ENCODE results near the gene MPHOSPH6.
"Not testable (repeated sequence)": the region's sequence is repeated elsewhere in the genome, so short reads cannot be mapped to it uniquely, and the experiment has no call there.

Gene MPHOSPH6

GRCh38 chr16:82169861-82170845 lies at the start of gene MPHOSPH6:
MPHOSPH6 (minus strand) TSS chr16:82170224; CDS start chr16:82170175, 49 bp downstream.
- DNase-seq: peak; percentile 78 to 85

GRCh38 chr16:82219298-82219697 lies 49.3 kb upstream of the MPHOSPH6 start:
- DNase-seq: no peak

DNA sequence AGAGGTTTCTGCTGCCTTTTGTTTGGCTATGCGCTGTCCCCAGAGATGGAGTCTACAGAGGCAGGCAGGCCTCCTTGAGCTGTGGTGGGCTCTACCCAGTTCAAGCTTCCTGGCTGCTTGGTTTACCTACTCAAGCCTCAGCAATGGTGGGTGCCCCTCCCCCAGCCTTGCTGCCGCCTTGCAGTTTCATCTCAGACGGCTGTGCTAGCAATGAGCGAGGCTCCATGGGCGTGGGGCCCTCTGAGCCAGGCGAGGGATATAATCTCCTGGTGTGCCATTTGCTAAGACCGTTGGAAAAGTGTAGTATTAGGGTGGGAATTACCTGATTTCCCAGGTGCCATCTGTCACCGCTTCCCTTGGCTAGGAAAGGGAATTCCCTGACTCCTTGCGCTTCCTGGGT lies 39.3 kb upstream of the MPHOSPH6 start:
- not testable (repeated sequence) for DNase-seq

DNA sequence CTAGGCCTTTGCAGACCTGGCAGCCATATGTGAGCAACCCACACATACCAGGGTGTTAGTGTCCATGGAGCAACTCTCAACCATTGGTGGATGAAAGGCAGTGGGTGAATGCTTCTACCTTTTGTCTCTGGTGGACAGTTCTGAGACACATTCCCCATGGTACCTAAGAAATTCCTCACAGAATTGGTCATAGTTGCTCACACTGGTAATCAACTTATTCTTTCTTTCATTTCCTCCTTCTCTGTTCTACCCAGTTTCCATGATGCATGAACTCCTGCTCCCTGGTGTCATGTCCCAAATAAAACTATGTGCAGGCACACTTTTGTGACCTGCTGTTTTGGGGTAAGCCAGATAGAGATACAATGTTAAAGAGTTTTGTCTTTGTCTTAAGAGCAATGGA lies 33.2 kb upstream of the MPHOSPH6 start:
- DNase-seq: no peak

- no peak for DNase-seq
Observed at GRCh38 chr16:82201926-82202325, 31.9 kb upstream of the MPHOSPH6 start.

- DNase-seq: no peak
Observed at GRCh38 chr16:82201351-82201750, 31.3 kb upstream of the MPHOSPH6 start.

GRCh38 chr16:82199209-82199608 lies 29.2 kb upstream of the MPHOSPH6 start:
- DNase-seq: no peak

DNA sequence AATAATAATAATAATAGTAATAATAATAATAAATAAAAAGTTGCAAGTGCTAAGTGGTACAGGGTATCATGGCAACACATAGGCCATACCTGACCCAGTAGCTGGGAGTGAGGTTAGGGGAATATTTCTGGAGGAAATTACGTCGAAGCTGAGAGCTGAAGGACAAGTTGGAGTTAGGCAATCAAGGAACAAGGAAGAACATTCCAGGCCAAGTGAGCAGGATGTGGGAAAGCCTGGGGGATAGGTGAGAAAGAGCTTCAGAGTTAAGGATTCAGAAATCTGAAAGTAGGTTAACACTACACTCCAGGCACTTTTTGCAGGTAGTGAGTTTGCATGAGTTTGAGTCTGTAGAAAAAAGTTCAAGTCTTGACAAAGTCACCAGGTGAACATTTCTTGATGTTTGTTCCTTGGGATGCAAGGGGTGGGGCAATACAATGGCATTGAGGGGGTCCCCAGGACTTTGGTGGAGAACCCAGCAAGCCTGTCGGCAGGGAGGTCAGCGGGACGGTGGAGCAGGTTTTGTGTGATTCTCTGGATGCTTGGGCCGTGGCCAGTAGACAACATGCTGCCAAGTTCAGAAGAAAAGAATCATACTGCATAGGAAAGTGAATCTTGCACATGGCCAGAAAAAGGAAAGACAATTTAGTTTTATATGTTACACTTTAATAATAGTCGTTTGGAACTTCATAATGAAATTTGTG lies 27.7 kb upstream of the MPHOSPH6 start:
- DNase-seq: no peak

DNA sequence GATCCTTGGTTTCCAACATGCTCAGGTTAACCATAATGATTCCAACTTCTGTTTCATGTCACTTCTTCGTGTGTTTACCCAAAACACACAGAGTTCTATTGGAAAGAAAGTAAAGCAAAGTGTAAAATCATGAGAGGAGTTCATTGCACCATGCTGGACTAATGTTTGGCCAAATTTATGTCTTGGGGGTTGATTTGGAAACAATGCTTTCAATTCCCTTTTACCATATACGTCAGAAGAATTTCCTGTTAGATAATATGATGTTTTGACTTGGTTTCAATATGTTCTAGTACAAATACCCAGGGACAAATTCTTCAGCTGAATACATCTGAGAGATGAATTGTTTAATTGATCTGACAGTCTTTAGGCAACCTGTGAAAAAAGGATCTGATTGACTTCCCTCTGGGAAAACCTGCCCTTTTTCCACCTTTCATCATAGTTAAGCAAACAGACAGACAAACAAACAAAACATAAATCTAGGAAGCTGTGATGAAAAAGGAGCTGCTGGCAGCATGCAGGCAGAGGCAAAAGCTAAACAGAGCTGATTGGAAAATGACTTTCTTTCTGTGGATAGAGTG lies 26.0 kb upstream of the MPHOSPH6 start:
- no peak for DNase-seq

GRCh38 chr16:82194086-82194485 lies 24.1 kb upstream of the MPHOSPH6 start:
- no peak for DNase-seq

DNA sequence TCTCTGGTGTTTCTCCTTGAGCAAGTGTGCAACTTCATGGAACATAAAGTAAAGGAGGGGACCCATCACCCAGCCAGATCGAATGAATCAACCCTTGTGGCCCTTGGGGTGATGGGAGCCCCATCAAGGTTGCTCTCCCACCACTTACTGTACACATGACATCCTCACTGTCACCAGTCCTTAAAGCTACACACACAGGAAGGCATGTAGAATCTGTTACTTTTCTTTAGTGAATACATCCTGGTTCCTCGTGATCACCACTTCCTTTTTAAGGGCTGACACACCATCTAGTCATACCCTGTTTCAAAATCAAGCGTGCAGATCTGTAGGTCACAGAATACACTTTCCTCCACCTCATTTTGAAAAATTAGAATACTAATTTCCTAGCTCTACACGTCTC lies 22.6 kb upstream of the MPHOSPH6 start:
- peak; percentile 95 for DNase-seq

DNA sequence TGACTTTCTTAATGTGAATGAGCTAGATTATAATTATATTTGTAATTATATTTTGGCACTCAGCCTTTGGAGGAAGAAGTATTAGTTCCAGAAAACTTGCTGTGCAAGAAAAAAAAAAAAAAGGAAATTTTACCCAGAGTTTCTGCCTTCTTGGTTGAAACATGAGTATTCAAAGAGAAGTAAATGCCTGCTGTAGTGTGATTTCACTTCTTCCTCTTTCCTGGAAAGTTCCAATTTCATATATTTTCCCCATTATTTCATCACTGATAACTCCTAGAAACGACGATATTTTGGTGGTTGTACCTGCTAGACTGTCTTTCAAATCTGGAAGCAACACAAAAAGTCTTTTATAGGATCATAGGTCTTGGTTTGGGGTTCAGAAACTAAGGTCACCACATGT lies 20.4 kb upstream of the MPHOSPH6 start:
- peak; percentile 5 to 10 for DNase-seq

GRCh38 chr16:82187829-82188228 lies 17.8 kb upstream of the MPHOSPH6 start:
- DNase-seq: no peak

DNA sequence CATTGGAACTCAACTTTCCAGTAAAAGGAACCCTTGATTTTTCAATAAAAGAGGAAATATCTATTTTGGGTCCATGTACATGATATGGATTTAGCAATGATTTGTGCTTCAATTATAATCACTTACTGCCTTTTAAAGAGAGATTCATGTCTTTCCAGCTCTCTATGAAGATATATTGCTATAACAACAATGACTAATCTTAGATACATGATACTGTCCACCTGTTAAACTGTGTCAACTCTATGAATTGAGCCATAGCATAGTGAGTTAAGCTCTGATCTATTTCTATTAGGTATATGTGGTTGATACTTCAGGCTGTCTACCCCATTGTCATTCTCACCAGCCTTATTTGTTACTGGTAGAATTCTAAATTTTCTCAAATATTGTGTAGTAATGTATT lies 15.0 kb upstream of the MPHOSPH6 start:
- no peak for DNase-seq

DNA sequence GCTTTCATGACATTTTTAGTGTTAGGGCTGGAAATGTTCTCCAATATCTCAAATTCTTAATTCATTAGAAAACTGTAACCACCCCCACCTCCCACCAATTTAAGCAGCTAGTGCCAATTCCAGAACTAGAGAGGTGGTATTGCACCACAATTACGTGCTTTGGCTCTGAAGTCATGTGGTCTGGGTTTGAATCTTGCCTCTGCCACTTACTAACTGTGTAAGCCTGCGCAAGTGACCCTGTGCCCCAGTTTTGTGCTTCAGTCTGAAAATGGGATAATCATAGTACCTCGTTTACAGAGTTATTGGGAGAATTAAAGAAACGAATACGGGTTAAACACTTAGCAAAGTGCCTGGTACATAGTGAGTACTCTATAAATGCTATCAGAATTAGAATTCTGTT lies 14.2 kb upstream of the MPHOSPH6 start:
- no peak for DNase-seq

GRCh38 chr16:82183004-82183397 lies 13.0 kb upstream of the MPHOSPH6 start:
- DNase-seq: peak; percentile 49 to 50

DNA sequence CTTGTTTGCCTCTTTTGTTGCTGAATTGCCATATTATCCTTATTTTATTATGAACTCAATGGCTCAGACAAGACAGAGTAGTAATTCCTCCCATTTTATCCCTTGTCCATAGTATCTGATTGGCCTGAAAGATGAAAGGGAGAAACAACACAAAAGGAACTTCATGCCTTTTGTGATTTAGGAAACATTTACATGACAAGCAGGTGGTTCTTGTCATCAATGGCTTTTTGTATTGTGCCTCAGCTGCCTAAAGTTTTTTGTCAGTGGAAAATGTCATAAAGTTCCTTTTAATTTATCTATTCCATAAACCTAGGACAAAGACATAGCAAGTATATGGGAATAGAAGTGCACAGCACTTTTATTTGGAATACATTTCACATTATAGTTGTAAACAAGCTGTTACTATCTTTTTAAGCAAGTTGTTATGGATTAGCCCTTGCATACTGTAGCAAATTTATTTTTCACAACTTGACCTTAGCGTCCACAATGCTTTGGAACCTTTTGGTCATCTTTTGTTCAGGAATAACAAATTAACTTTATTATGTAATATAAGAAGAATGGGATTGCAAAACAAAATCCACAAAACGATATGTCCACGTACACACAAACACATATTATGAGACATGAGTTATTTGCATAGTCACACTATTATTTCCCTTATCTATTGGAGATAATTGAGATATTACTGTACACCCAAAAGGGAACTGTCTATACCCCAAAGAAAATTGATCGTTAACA lies 12.4 kb upstream of the MPHOSPH6 start:
- DNase-seq: no peak

GRCh38 chr16:82181461-82182185 lies 11.6 kb upstream of the MPHOSPH6 start:
- DNase-seq: no peak

DNA sequence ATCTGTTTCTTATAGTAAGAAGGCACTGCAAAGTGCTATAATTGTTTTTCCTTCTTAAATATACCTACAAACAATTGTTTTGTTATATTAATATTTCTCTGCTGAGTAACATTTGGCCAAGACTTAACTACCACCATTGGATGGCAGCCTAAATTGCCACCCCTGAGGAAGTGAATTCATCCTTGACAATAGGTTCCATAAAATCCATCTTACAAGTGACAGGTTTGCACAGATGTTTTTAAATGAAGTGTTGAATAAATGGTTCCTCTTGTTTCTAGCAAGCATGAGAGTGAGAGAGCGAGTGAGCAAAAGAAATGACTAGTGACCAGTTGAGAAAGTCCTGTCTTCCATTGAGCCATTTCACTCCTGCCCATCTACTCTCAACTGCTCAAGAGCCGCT lies 8.3 kb upstream of the MPHOSPH6 start:
- DNase-seq: no peak

DNA sequence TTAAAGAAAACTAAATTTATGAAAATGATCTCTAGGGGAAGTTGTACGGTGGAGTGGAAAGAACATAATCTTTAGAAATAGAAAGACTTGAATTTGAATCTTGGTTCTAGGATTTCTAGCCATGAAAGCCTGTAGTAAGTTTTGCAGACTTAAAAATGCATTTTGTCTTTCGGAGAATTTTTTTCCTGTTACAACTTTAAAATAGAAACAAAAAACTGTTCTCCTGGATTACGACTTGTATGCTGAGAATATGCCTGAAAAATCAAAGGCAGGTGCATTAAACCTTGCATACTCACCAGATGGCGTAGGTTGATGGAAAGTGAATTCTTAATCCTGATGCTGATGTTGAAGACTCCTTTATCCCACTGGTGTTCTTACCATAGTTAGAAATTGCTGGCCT lies 7.5 kb upstream of the MPHOSPH6 start:
- no peak for DNase-seq

DNA sequence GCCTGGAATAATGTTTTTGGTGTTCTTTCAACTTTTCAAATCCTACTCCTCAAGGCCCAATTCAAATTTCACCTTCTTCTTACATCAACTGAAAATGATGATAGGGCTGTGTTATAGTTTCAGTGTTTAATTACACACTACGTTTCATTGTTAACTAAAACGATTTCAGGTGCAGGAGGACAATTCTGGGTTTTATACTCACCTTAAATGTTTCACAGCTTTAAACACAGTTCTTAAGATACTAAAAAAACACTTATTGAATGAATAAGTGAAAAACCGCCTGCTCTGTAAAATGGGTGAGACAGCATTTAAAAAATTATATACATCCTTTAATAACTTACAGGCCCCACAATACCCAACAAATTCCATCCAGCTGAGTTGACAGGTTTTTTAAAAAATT lies 6.2 kb upstream of the MPHOSPH6 start:
- no peak for DNase-seq

- DNase-seq: peak; percentile 17 to 32
Observed at GRCh38 chr16:82175627-82176026, 5.6 kb upstream of the MPHOSPH6 start.
